ENCODE results near the gene PRODH.
"Not testable (repeated sequence)": the region's sequence is repeated elsewhere in the genome, so short reads cannot be mapped to it uniquely, and the experiment has no call there.

The PRODH gene

GRCh38 chr22:18953128-18953527, 17.0 kb upstream of the PRODH start:
- not testable (repeated sequence) for DNase-seq (ENCODE audit: low read depth)

- no peak for DNase-seq (ENCODE audit: low read depth)
These were observed 15.9 kb upstream of the PRODH start for GRCh38 chr22:18952022-18952421.

- DNase-seq (ENCODE audit: low read depth): no peak
These were observed 14.0 kb upstream of the PRODH start for GRCh38 chr22:18950141-18950540.

GRCh38 chr22:18947905-18948304, 11.8 kb upstream of the PRODH start:
- no peak for DNase-seq (ENCODE audit: low read depth)

GRCh38 chr22:18947105-18947504, 11.0 kb upstream of the PRODH start:
- DNase-seq (ENCODE audit: low read depth): not testable (repeated sequence)

- DNase-seq (ENCODE audit: low read depth): not testable (repeated sequence)
These were observed 2.6 kb upstream of the PRODH start for GRCh38 chr22:18938691-18939090.

- not testable (repeated sequence) for DNase-seq (ENCODE audit: low read depth)
These were observed 1.4 kb downstream of the PRODH start for GRCh38 chr22:18934688-18935087.

GRCh38 chr22:18933914-18934313, 2.2 kb downstream of the PRODH start:
- no peak for DNase-seq (ENCODE audit: low read depth)

GRCh38 chr22:18931905-18932652, 4.0 kb downstream of the PRODH start:
- DNase-seq (ENCODE audit: low read depth): no peak

GRCh38 chr22:18929459-18929858, 6.6 kb downstream of the PRODH start:
- no peak for DNase-seq (ENCODE audit: low read depth)

- DNase-seq (ENCODE audit: low read depth): no peak
These were observed 8.5 kb downstream of the PRODH start for GRCh38 chr22:18927573-18927972.

GRCh38 chr22:18927020-18927419, 9.1 kb downstream of the PRODH start:
- DNase-seq (ENCODE audit: low read depth): no peak

- DNase-seq (ENCODE audit: low read depth): no peak
These were observed 10.6 kb downstream of the PRODH start for GRCh38 chr22:18925368-18926064.

- DNase-seq (ENCODE audit: low read depth): not testable (repeated sequence)
These were observed 15.7 kb downstream of the PRODH start for GRCh38 chr22:18920257-18920902.

GRCh38 chr22:18917818-18918217, 18.3 kb downstream of the PRODH start:
- not testable (repeated sequence) for DNase-seq (ENCODE audit: low read depth)

GRCh38 chr22:18915550-18915949, 20.5 kb downstream of the PRODH start:
- DNase-seq (ENCODE audit: low read depth): not testable (repeated sequence)

- DNase-seq (ENCODE audit: low read depth): not testable (repeated sequence)
These were observed 21.5 kb downstream of the PRODH start for GRCh38 chr22:18914558-18914957.

- not testable (repeated sequence) for DNase-seq (ENCODE audit: low read depth)
These were observed 23.7 kb downstream of the PRODH start for GRCh38 chr22:18912264-18912946.

- DNase-seq (ENCODE audit: low read depth): not testable (repeated sequence)
These were observed 24.6 kb downstream of the PRODH start for GRCh38 chr22:18911535-18911934.

GRCh38 chr22:18909556-18909955, 26.5 kb downstream of the PRODH start:
- DNase-seq (ENCODE audit: low read depth): no peak

GRCh38 chr22:18906896-18907295, 29.2 kb downstream of the PRODH start:
- no peak for DNase-seq (ENCODE audit: low read depth)

GRCh38 chr22:18906410-18906745, 29.7 kb downstream of the PRODH start:
- not testable (repeated sequence) for DNase-seq (ENCODE audit: low read depth)
